SK-N-SH treated with all-trans-retinoic acid at 6 μM for 48 hours (cell line): ENCODE measurements around the gene FHDC1.

ENCODE experiments used
- ATAC-seq: fragments of 200-7000 bp; cut with Tn5 transposase; 3 replicates; pipeline ENCODE4 v1.9.1; 2020; ENCODE audit warnings: mild to moderate bottlenecking, moderate library complexity
- CSDC2 ChIP-seq: fragments of 250-450 bp; sonication (Bioruptor Pico); IDR thresholded peaks from 2 replicates; pipeline ENCODE4 v1.5.0; 2020; ENCODE audit warnings: mild to moderate bottlenecking, moderate library complexity
- GLIS3 ChIP-seq: fragments of 250-450 bp; sonication (Bioruptor Pico); IDR thresholded peaks from 2 replicates; pipeline ENCODE4 v1.5.0; 2020; ENCODE audit warnings: mild to moderate bottlenecking, moderate library complexity
- OSR1 ChIP-seq: fragments of 250-450 bp; sonication (Bioruptor Pico); IDR thresholded peaks from 2 replicates; pipeline ENCODE4 v1.8.0; 2022; ENCODE audit warnings: moderate library complexity, mild to moderate bottlenecking, inconsistent platforms
- RARB ChIP-seq: fragments of 250-450 bp; sonication (Bioruptor Pico); IDR thresholded peaks from 2 replicates; pipeline ENCODE4 v1.8.0; 2021; ENCODE audit warnings: mild to moderate bottlenecking, moderate library complexity
- SNAI2 ChIP-seq: fragments of 250-450 bp; sonication (Bioruptor Pico); IDR thresholded peaks from 2 replicates; pipeline ENCODE4 v1.5.0; 2020; ENCODE audit warnings: mild to moderate bottlenecking, moderate library complexity
- TCF4 ChIP-seq: fragments of 250-450 bp; sonication (Bioruptor Pico); IDR thresholded peaks from 2 replicates; pipeline ENCODE4 v1.8.0; 2021; ENCODE audit warnings: mild to moderate bottlenecking, moderate library complexity, borderline replicate concordance
- TOX ChIP-seq: fragments of 250-450 bp; sonication (Bioruptor Pico); IDR thresholded peaks from 2 replicates; pipeline ENCODE4 v1.8.0; 2021; ENCODE audit warnings: mild to moderate bottlenecking, moderate library complexity, borderline replicate concordance
- ZFP3 ChIP-seq: fragments of 250-450 bp; sonication (Bioruptor Pico); IDR thresholded peaks from 2 replicates; pipeline ENCODE4 v1.5.0; 2020; ENCODE audit warnings: mild to moderate bottlenecking, moderate library complexity
- ZNF565 ChIP-seq: fragments of 450-650 bp; formaldehyde crosslinking; conservative IDR thresholded peaks from 2 replicates; pipeline ENCODE4 v1.5.0; 2020; ENCODE audit warnings: low read depth, mild to moderate bottlenecking, moderate library complexity
- ZNF70 ChIP-seq: fragments of 450-650 bp; formaldehyde crosslinking; IDR thresholded peaks from 2 replicates; pipeline ENCODE4 v1.5.0; 2020; ENCODE audit warnings: mild to moderate bottlenecking, moderate library complexity
- ZNF8 ChIP-seq: fragments of 450-650 bp; formaldehyde crosslinking; IDR thresholded peaks from 2 replicates; pipeline ENCODE4 v1.5.0; 2020; ENCODE audit warnings: mild to moderate bottlenecking, moderate library complexity
- TF ChIP-seq, protein P1 (sequence below): fragments of 250-450 bp; sonication (Bioruptor Pico); IDR thresholded peaks from 2 replicates; pipeline ENCODE4 v1.5.1; 2021; ENCODE audit warnings: mild to moderate bottlenecking, moderate library complexity
- TF ChIP-seq, protein P2 (sequence below): fragments of 250-450 bp; sonication (Bioruptor Pico); IDR thresholded peaks from 2 replicates; pipeline ENCODE4 v1.8.0; 2020; ENCODE audit warnings: mild to moderate bottlenecking, moderate library complexity, borderline replicate concordance
- TF ChIP-seq, protein P3 (sequence below): fragments of 250-450 bp; sonication (Bioruptor Pico); IDR thresholded peaks from 2 replicates; pipeline ENCODE4 v1.5.1; 2020; ENCODE audit warnings: low read depth, mild to moderate bottlenecking, moderate library complexity
- TF ChIP-seq, protein P4 (sequence below): fragments of 250-450 bp; sonication (Bioruptor Pico); IDR thresholded peaks from 2 replicates; pipeline ENCODE4 v1.8.0; 2021; ENCODE audit warnings: low read depth, mild to moderate bottlenecking, moderate library complexity, borderline replicate concordance

FHDC1 gene

DNA sequence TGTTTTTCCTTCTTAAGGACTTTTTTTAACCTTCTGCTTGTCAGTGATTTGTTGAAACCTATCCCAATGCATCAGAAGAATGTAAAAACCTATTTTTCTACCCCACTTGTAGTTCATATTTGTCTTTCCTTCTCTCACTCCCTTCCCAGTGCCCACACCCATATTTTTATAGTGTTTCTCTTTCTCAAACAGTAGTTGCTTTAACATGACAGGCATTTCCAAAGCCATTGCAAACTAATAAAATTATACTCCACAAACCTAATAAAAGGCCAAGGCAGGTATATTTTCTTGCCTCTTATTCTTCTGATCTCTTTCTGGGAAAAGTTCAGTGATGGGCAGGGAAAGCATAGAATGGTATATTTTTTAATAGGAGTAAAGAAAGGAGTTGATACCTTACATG, 35.7 kb upstream of the FHDC1 start:
- no peak for ATAC-seq

DNA sequence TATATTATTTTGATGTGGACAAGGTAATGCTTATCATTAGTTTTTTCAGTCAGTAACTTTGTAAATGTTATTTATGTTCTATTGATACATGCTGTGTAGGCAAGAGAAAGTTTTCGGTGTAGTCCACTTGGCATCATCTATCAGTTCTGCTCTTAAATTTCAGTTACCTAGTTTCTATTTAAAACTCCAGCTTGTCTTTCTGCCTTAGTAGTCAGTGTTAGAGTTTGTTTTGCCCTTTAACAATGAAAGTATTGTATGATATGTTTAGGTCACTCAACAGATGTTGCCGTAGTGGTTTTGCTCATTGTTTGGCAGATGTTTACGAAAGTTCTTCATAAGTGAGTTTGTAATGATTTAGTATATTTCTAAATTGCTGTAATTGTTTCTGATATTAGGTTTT, 34.9 kb upstream of the FHDC1 start:
- TF ChIP-seq TOX (no peak), RARB (CRISPR knock-in tag) (no peak), GLIS3 (CRISPR knock-in tag) (no peak), SNAI2 (no peak), ZNF8 (CRISPR knock-in tag) (no peak), CSDC2 (CRISPR knock-in tag) (no peak), ZFP3 (no peak)
- TF ChIP-seq, protein P1, sequence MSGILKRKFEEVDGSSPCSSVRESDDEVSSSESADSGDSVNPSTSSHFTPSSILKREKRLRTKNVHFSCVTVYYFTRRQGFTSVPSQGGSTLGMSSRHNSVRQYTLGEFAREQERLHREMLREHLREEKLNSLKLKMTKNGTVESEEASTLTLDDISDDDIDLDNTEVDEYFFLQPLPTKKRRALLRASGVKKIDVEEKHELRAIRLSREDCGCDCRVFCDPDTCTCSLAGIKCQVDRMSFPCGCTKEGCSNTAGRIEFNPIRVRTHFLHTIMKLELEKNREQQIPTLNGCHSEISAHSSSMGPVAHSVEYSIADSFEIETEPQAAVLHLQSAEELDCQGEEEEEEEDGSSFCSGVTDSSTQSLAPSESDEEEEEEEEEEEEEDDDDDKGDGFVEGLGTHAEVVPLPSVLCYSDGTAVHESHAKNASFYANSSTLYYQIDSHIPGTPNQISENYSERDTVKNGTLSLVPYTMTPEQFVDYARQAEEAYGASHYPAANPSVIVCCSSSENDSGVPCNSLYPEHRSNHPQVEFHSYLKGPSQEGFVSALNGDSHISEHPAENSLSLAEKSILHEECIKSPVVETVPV (CRISPR knock-in tag) = no peak
- TF ChIP-seq, protein P2, sequence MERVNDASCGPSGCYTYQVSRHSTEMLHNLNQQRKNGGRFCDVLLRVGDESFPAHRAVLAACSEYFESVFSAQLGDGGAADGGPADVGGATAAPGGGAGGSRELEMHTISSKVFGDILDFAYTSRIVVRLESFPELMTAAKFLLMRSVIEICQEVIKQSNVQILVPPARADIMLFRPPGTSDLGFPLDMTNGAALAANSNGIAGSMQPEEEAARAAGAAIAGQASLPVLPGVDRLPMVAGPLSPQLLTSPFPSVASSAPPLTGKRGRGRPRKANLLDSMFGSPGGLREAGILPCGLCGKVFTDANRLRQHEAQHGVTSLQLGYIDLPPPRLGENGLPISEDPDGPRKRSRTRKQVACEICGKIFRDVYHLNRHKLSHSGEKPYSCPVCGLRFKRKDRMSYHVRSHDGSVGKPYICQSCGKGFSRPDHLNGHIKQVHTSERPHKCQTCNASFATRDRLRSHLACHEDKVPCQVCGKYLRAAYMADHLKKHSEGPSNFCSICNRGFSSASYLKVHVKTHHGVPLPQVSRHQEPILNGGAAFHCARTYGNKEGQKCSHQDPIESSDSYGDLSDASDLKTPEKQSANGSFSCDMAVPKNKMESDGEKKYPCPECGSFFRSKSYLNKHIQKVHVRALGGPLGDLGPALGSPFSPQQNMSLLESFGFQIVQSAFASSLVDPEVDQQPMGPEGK (CRISPR knock-in tag) = no peak
- TF ChIP-seq, protein P3, sequence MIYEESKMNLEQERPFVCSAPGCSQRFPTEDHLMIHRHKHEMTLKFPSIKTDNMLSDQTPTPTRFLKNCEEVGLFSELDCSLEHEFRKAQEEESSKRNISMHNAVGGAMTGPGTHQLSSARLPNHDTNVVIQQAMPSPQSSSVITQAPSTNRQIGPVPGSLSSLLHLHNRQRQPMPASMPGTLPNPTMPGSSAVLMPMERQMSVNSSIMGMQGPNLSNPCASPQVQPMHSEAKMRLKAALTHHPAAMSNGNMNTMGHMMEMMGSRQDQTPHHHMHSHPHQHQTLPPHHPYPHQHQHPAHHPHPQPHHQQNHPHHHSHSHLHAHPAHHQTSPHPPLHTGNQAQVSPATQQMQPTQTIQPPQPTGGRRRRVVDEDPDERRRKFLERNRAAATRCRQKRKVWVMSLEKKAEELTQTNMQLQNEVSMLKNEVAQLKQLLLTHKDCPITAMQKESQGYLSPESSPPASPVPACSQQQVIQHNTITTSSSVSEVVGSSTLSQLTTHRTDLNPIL (CRISPR knock-in tag) = no peak
- TF ChIP-seq, protein P4, sequence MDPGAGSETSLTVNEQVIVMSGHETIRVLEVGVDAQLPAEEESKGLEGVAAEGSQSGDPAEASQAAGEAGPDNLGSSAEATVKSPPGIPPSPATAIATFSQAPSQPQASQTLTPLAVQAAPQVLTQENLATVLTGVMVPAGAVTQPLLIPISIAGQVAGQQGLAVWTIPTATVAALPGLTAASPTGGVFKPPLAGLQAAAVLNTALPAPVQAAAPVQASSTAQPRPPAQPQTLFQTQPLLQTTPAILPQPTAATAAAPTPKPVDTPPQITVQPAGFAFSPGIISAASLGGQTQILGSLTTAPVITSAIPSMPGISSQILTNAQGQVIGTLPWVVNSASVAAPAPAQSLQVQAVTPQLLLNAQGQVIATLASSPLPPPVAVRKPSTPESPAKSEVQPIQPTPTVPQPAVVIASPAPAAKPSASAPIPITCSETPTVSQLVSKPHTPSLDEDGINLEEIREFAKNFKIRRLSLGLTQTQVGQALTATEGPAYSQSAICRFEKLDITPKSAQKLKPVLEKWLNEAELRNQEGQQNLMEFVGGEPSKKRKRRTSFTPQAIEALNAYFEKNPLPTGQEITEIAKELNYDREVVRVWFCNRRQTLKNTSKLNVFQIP (CRISPR knock-in tag) = no peak
- no peak for ATAC-seq

More for the DNA sequence above, 35.7 kb upstream of the FHDC1 start:
- TF ChIP-seq, protein P2 (CRISPR knock-in tag) = no peak
- TF ChIP-seq OSR1 (CRISPR knock-in tag) (no peak), ZNF70 (CRISPR knock-in tag) (no peak), ZNF8 (CRISPR knock-in tag) (no peak), TOX (no peak), ZNF565 (CRISPR knock-in tag) (no peak)
- TF ChIP-seq, protein P1 (CRISPR knock-in tag) = no peak
- TF ChIP-seq, protein P3 (CRISPR knock-in tag) = no peak

DNA sequence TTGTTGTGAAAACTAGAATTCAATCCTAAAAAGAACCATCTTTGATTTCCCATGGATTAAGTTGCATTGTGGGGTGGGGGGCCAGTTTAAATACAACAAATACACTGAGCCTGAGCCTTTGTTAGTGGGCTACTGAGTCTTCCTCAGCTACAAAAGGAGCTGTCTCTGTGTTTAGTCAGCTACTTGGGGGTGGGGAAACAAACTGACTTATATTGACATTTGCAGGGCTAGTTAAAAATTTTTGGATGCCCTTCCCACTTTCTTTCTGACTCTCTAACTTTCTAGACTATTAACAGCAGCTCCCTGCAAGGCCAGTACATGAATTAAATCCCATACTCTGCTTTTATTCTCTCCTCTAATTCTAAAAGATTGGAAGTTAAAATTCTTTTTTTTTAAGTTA, 32.5 kb upstream of the FHDC1 start:
- TF ChIP-seq SNAI2 (no peak), TCF4 (CRISPR knock-in tag) (no peak)
- TF ChIP-seq, protein P4 (CRISPR knock-in tag) = no peak
- no peak for ATAC-seq
